CD4-positive, alpha-beta memory T cell (primary cell): ENCODE results near the gene LTO1. TPM values are rescaled to one million over a fixed set of nuclear protein-coding genes. Genes with fewer than 3 reads are reported as not detected.

Experiments used
- CTCF ChIA-PET: fragments of 350-600 bp; sonication (Branson Sonifier 250); formaldehyde crosslinking; loops from one replicate; lab custom pipeline; 2021; ENCODE audit warnings: inconsistent platforms; ENCODE audit not compliant: partially characterized antibody; lab: Charles Lee
- POLR2A ChIA-PET: fragments of 350-600 bp; sonication (Branson Sonifier 250); formaldehyde crosslinking; loops from one replicate; lab custom pipeline; 2021; ENCODE audit not compliant: partially characterized antibody; lab: Charles Lee
- DNase-seq, 5 donors: peaks; one replicate each; pipeline versions ENCODE4 v3.0.0 to v3.0.0-alpha.2; 2020 to 2022; ENCODE audit warnings: mixed read lengths in 1 of 5
- H3K27ac ChIP-seq: one replicate; pipeline ENCODE4 v1.7.0; 2013; ENCODE audit warnings: low read depth, low read length
- H3K27me3 ChIP-seq: 2 replicates; pipeline ENCODE4 v1.7.0; 2013; ENCODE audit warnings: mild to moderate bottlenecking, low read length, moderate library complexity; ENCODE audit not compliant: insufficient read depth
- H3K36me3 ChIP-seq: 2 replicates; pipeline ENCODE4 v1.7.0; 2013; ENCODE audit warnings: mild to moderate bottlenecking, low read length, moderate library complexity; ENCODE audit not compliant: insufficient read depth
- H3K4me1 ChIP-seq: 2 replicates; pipeline ENCODE4 v1.7.0; 2013; ENCODE audit warnings: mild to moderate bottlenecking, low read length, moderate library complexity; ENCODE audit not compliant: insufficient read depth
- H3K4me3 ChIP-seq, 2 donors: one replicate each; pipeline ENCODE4 v1.7.0; 2013; ENCODE audit warnings: low read length in 2 of 2, mild to moderate bottlenecking in 1 of 2
- H3K9me3 ChIP-seq, 2 donors: one replicate each; pipeline ENCODE4 v1.7.0; 2013; ENCODE audit warnings: low read length in 2 of 2, control low read depth in 1 of 2; ENCODE audit not compliant: control insufficient read depth in 1 of 2
- H3K27ac Mint-ChIP-seq, 7 donors: one replicate each; pipeline ENCODE4 v1.8.0; 2020 to 2021; ENCODE audit warnings: mixed read lengths in 7 of 7, mild to moderate bottlenecking in 6 of 7, inconsistent platforms in 3 of 7, moderate library complexity in 3 of 7
- H3K27me3 Mint-ChIP-seq, 2 donors: one replicate each; pipeline ENCODE4 v1.8.0; 2020 to 2021; ENCODE audit warnings: mixed read lengths in 2 of 2
- H3K36me3 Mint-ChIP-seq, 2 donors: one replicate each; pipeline ENCODE4 v1.8.0; 2020 to 2021; ENCODE audit warnings: mixed read lengths in 2 of 2, inconsistent platforms in 1 of 2, mild to moderate bottlenecking in 1 of 2
- H3K4me1 Mint-ChIP-seq, 4 donors: one replicate each; pipeline ENCODE4 v1.8.0; 2020 to 2021; ENCODE audit warnings: mixed read lengths in 4 of 4, mild to moderate bottlenecking in 1 of 4
- H3K4me3 Mint-ChIP-seq, 8 donors: one replicate each; pipeline ENCODE4 v1.8.0; 2020 to 2021; ENCODE audit warnings: mixed read lengths in 8 of 8, mild to moderate bottlenecking in 7 of 8, moderate library complexity in 6 of 8, inconsistent platforms in 3 of 8
- H3K9me3 Mint-ChIP-seq, 8 donors: one replicate each; pipeline ENCODE4 v1.8.0; 2020 to 2021; ENCODE audit warnings: mixed read lengths in 8 of 8, mild to moderate bottlenecking in 5 of 8, inconsistent platforms in 3 of 8, moderate library complexity in 1 of 8
- intact Hi-C: fragments of 100-400 bp; cut with micrococcal nuclease; formaldehyde crosslinking; loops from one replicate; pipeline ENCODE4 v1.15.1; 2023
- polyA plus RNA-seq, 2 donors: library from polyadenylated mRNA; unstranded; fragments of 300-500 nt; fragmentation: Illumina TruSeq; gene quantifications; one replicate each; pipeline ENCODE4 v1.2.3, GENCODE V29; 2021
- total RNA-seq, 2 experiments: library from RNA; stranded (reverse); gene quantifications; one replicate each; pipeline ENCODE4 v1.2.3, GENCODE V29; 2021

The LTO1 gene
- total and polyA plus RNA-seq, 4 experiments from 2014 or later: 13.3 to 63.0 (median 39.5) TPM

DNA sequence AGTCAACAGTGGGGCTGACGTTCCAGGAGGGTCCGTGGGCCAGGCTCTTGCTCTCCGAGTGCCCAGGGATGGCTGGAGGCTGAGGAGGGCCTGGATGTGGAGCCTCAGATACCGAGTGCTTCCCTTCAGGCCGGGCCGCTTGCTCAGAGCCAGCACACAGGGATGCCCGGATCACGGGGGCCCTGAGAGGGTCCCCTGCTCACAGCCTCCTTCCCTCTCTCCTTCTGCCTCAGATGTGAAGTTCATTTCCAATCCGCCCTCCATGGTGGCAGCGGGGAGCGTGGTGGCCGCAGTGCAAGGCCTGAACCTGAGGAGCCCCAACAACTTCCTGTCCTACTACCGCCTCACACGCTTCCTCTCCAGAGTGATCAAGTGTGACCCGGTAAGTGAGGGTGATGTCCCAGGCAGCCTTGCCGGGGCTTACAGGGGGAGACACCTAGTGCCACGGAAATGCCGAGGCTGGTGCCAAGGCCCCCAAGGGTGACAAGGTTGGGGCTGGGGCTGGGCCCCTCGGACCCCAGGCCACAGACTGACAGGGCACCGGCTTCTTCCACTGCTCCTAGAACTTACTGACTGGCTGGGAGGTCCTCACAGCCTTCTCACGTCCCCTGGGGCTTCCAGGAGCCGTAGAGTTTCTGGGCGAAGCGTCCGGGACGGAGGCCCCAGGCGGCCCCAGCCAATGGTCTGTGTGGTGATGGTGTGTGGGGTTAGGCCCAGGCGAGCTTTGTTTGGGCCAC is 27.2 kb downstream of the LTO1 start:
- Mint-ChIP-seq H3K36me3 (peaks cover 0 to 2% of the 10 kb centered on the region in 2 donors), H3K4me3 (no peak overlapping the region), H3K27ac (no peak overlapping the region), H3K9me3 (no peaks in the 10 kb centered on the region), H3K4me1 (no peaks in the 10 kb centered on the region), H3K27me3 (peaks cover 0 to 2% of the 10 kb centered on the region in 2 donors)
- no peak for DNase-seq
- intact Hi-C loops: no loop called here
- Histone ChIP-seq H3K4me3 (no peak overlapping the region), H3K27me3 (no peaks in the 10 kb centered on the region), H3K9me3 (no peaks in the 10 kb centered on the region), H3K36me3 (no peaks in the 10 kb centered on the region), H3K27ac (no peak overlapping the region), H3K4me1 (peaks cover 6% of the 10 kb centered on the region)
- POLR2A ChIA-PET: no interaction called here
- CTCF ChIA-PET: no interaction called here

GRCh38 chr11:69647390-69647748 is 27.8 kb downstream of the LTO1 start:
- Mint-ChIP-seq H3K4me1 (no peaks in the 10 kb centered on the region), H3K27me3 (peaks cover 0 to 2% of the 10 kb centered on the region in 2 donors), H3K4me3 (no peak overlapping the region), H3K36me3 (peaks cover 0 to 2% of the 10 kb centered on the region in 2 donors), H3K27ac (no peak overlapping the region), H3K9me3 (no peaks in the 10 kb centered on the region)
- Histone ChIP-seq H3K36me3 (no peaks in the 10 kb centered on the region), H3K27me3 (no peaks in the 10 kb centered on the region), H3K27ac (no peak overlapping the region), H3K4me1 (peaks cover 6% of the 10 kb centered on the region), H3K4me3 (no peak overlapping the region), H3K9me3 (no peaks in the 10 kb centered on the region)
- intact Hi-C loops: no loop called here
- no peak for DNase-seq
- POLR2A ChIA-PET: no interaction called here
- CTCF ChIA-PET: no interaction called here

DNA sequence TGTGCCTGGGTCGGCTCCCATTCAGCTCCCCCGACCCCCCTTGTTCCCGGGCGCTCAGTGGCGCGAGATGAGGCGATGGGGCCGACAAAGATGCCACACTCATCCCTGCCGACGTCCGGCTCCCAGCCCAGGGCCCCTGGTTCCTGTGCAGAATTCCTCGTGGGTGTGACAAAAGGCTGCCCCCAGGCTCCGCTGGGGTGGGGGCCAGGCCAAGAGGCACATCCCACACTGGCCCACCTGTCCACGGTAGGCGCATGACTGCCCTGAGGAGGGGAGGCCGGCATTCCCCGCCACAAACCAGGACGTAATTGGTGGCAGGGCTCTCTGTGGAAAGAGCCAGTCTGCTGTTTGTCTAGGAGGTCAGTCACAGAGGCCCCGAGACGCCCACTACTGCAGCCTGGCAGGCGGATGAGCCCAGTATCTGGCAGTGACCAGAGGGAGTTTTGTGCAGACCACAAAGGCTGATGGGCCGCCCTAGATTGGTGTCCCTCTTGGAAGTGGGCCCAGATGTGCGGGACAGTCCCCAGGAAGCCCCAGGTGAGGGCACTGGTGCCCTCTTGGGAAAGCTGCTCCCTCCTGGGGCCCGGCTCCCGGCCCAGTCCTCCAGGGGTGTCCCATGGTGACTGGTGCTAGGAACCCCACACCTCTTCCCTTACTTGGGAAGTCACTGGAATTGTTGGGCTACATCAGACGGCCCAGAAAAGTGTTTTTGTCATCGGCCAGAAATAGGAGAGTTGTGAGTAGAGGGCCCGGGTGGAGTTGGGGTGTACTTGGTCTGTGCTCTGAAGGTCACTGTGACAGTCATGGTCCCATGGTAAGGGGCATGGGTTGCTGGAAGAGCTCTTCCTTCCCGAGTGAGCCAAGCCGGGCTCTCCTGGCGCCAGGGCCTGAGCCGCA is 28.4 kb downstream of the LTO1 start:
- intact Hi-C loops: no loop called here
- Mint-ChIP-seq H3K27ac (no peak overlapping the region), H3K36me3 (peaks cover 0 to under 1% of the 10 kb centered on the region in 2 donors), H3K4me3 (no peak overlapping the region), H3K4me1 (no peaks in the 10 kb centered on the region), H3K27me3 (peaks cover 0 to 2% of the 10 kb centered on the region in 2 donors), H3K9me3 (no peaks in the 10 kb centered on the region)
- Histone ChIP-seq H3K4me1 (peaks cover 6% of the 10 kb centered on the region), H3K9me3 (no peaks in the 10 kb centered on the region), H3K27ac (no peak overlapping the region), H3K27me3 (no peaks in the 10 kb centered on the region), H3K36me3 (no peaks in the 10 kb centered on the region), H3K4me3 (no peak overlapping the region)
- ChIA-PET CTCF (interaction anchor here (1.2 to 5.8 kb wide), 3 partner anchors 24 to 545 kb away, joined by 3 to 52 read pairs (median 48); partner anchors contain the start of gene MYEOV), POLR2A (no interaction called here)
- DNase-seq: no peak

DNA sequence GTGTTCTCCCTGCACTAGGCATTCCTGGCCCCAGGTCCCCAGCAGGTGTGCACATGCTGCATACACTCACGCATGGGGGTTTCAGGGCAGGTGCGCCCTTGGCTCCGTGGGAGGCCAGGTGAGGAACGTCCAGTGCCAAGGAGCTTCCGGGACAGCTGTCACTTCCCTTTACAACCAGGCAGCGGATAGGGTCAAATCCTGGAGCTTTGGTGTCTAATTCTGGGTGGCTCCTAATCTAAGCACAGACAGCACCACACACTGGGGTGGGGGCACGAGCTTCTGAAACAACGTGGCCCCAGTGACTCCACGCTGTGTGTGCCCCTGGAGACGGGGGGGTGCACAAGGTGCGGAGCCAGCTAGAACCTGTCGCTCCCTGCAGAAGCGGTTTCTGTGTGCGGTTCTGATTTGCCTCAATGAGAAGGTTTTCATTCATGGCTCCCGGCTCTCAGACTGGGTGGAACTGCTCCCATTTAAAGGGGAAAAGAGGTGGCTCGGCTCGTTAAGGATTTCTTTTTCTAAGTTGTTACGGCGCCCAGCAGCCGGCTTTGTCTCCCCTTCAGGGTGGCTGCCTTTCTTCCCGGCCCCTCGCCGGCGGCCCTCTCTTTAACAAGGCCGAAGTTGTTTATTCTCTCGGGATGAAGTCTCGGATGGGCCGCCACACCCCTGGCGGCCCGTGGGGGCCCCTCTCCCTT is 29.2 kb downstream of the LTO1 start:
- DNase-seq: peak in 1 of 5 donors; percentile 13
- ChIA-PET POLR2A (no interaction called here), CTCF (interaction anchor here (1.2 to 5.8 kb wide), 3 partner anchors 25 to 545 kb away, joined by 3 to 52 read pairs (median 48); partner anchors contain the start of gene MYEOV)
- no peaks in the 10 kb centered on the region for H3K9me3 ChIP-seq
- no peaks in the 10 kb centered on the region for H3K9me3 Mint-ChIP-seq
- no peak overlapping the region for H3K4me3 Mint-ChIP-seq
- peaks cover 4% of the 10 kb centered on the region for H3K27me3 ChIP-seq
- no peaks in the 10 kb centered on the region for H3K36me3 ChIP-seq
- H3K27me3 Mint-ChIP-seq: peaks cover 5 to 7% of the 10 kb centered on the region in 2 donors
- no peak overlapping the region for H3K4me3 ChIP-seq
- intact Hi-C loops: no loop called here
- H3K27ac ChIP-seq: no peak overlapping the region
- peaks cover 13% of the 10 kb centered on the region for H3K4me1 ChIP-seq
- peaks cover 0 to under 1% of the 10 kb centered on the region in 2 donors for H3K36me3 Mint-ChIP-seq
- peaks cover 4 to 6% (median 5%) of the 10 kb centered on the region in 4 donors for H3K4me1 Mint-ChIP-seq
- H3K27ac Mint-ChIP-seq: peak overlapping the region in 1 of 7 donors; percentile 36

DNA sequence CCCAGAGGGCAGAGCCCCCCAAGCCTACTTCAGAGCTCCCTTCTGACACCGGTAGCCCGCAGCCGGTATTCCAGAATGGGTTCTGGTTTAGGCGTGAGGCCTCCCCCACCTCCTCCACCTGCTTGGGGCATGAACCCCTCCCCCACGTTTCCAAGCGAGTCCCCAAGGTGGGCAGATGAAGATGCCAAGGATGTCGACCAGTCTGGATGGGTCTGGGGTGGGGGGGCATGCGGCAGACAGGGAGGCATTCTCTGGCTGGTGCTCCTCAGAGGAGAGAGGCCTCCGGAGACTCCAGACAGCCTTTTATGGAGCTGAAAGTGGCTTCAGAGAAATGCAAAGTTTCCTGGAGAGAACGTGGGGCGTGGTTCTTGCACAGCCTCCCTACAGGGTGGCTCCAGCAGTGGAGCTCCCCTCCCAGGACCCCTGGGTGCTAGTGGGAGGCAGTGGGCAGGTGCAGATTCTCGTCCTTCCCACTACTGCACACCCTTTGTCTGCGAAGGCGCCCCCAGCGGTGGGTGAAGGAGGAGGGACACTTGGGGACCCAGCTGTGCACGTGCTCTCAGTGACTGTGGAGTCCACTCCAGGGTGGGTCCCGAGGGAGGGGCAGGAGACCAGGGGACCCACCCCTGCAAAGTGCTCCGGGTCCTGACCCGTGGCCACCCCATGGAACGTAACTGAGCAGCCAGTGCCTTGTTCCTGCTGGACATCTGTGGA is 30.0 kb downstream of the LTO1 start:
- H3K36me3 Mint-ChIP-seq: peaks cover 0 to 1% of the 10 kb centered on the region in 2 donors
- no peak overlapping the region for H3K4me3 Mint-ChIP-seq
- Histone ChIP-seq H3K9me3 (no peaks in the 10 kb centered on the region), H3K27ac (no peak overlapping the region), H3K4me1 (peaks cover 19% of the 10 kb centered on the region), H3K27me3 (peaks cover 10% of the 10 kb centered on the region), H3K36me3 (no peaks in the 10 kb centered on the region), H3K4me3 (no peak overlapping the region)
- POLR2A ChIA-PET: no interaction called here
- H3K9me3 Mint-ChIP-seq: no peaks in the 10 kb centered on the region
- intact Hi-C loops: no loop called here
- peaks cover 9 to 12% of the 10 kb centered on the region in 2 donors for H3K27me3 Mint-ChIP-seq
- peaks cover 8 to 14% (median 11%) of the 10 kb centered on the region in 4 donors for H3K4me1 Mint-ChIP-seq
- peak overlapping the region in 1 of 7 donors; percentile 36 for H3K27ac Mint-ChIP-seq
- CTCF ChIA-PET: interaction anchor here (0.9 to 5.8 kb wide), 4 partner anchors 16 to 544 kb away, joined by 3 to 52 read pairs (median 26); partner anchors contain the start of gene MYEOV
- DNase-seq: peak in 1 of 5 donors; percentile 27

DNA sequence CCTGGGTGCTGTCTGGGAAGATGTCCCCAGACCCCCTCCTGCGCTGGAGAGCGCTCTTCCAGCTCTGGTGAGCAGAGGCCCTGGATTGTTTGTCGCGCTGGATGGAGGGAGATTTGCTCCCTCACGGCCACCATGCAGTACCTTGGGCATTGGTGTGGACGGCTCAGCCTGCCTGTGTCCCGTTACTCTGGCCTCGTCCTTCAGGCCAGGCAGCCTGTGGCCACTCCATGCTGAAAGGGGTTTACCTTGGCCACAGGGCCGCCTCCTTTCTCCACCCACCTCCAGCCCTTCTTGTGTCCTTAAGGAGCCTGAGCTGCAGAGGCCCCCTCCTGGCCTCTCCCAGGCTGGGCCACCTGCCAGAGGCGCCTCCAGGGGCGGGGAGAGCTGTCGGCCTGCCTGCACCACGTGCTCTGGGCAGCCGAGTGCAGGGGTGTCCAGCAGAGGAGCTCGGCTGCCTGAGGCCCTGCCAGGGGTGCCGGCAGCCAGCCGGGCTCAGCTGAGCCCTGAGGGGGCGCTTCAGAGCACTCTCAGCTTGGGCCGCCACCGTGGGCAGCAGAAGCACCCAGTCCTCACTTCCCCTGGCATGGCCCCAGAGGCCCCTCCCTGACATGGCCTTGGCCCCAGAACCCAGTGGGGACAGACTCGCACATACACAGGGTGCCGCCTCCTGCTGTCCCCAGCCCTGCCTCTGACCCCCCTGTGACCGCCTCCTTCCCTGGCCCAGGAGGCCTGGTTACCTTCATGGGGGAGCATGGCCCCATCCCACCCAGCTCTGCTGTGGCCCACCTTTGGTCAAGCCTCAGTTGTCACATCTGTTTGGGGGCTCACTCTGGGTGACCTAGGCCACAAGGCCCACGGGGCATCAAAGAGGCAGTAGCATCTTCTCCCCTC is 30.8 kb downstream of the LTO1 start:
- no peak overlapping the region for H3K27ac ChIP-seq
- peaks cover 27% of the 10 kb centered on the region for H3K4me1 ChIP-seq
- no peak overlapping the region for H3K4me3 ChIP-seq
- Mint-ChIP-seq H3K27me3 (peaks cover 11 to 17% of the 10 kb centered on the region in 2 donors), H3K4me3 (peak overlapping the region; percentile 46 to 81 (median 62)), H3K4me1 (peaks cover 9 to 22% (median 16%) of the 10 kb centered on the region in 4 donors), H3K27ac (peak overlapping the region in 1 of 7 donors; percentile 54), H3K9me3 (no peaks in the 10 kb centered on the region), H3K36me3 (peaks cover 0 to 1% of the 10 kb centered on the region in 2 donors)
- ChIA-PET POLR2A (no interaction called here), CTCF (interaction anchor here (0.9 to 5.8 kb wide), 9 partner anchors 10 to 543 kb away, joined by 3 to 52 read pairs (median 4); partner anchors contain the start of gene MYEOV)
- intact Hi-C loops: no loop called here
- no peaks in the 10 kb centered on the region for H3K9me3 ChIP-seq
- H3K36me3 ChIP-seq: no peaks in the 10 kb centered on the region
- DNase-seq: peak in 1 of 5 donors; percentile 23
- peaks cover 16% of the 10 kb centered on the region for H3K27me3 ChIP-seq
